ENCODE measurements around the gene CRACR2A. TPM values are rescaled to one million over a fixed set of nuclear protein-coding genes. Genes with fewer than 3 reads are reported as not detected.

The CRACR2A gene
- total and polyA plus RNA-seq, 2 of the 13 experiments (the other 11 are each of a cell fraction or from before 2014, with no cell fraction given) = 0.09 to 0.20 TPM

DNA sequence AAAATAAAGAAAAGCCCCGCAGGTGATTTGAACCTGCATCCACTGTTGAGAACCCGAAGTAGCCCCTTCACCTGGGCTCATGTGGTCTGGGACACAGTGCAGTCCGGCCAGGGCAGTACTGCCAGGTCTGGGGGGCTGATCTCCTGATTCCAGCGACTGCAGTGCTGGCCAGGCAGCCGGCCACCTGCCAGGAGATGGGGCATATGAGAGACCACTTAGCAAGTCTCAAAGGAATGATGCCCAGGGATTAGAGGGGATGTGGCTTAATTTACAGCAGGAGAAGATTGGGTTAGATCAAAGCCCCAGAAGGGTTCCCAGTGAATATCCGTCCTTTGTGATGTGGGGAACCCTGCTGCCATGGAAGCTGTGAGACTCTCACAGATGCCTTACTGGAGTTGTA is 148.6 kb downstream of the CRACR2A start (continued):
- TF ChIP-seq SIX1 (CRISPR knock-in tag; IDR thresholded peaks at IDR 0.05; ENCODE audit: borderline replicate concordance) (no peak), TMF1 (CRISPR knock-in tag; IDR thresholded peaks at IDR 0.05; ENCODE audit: low read depth) (no peak), CC2D1A (CRISPR knock-in tag; IDR thresholded peaks at IDR 0.05) (no peak), SMARCE1 (IDR thresholded peaks at IDR 0.05; ENCODE audit: borderline replicate concordance) (no peak)

DNA sequence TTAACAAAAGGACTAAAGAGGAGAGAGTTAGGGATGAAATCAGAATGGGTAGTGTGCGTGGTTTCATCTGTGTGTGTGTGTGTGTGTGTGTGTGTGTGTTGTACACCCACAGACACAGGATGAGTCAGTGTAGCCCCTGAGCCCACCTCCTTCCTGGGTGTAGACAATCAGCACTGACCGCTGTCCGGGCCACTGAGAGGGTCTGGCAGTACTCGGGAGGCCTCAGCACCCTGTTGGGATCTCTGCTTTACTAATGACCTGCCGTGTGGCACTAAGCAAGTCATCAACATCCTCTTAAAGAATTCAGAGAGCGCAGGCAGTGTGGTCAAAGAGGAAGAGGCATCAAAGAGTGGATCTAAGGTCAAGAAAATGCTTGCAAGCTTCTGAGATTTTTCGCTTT is 149.3 kb downstream of the CRACR2A start:
- no peak for FAIRE-seq
- Histone ChIP-seq H3K4me2 (ENCODE audit: low read depth, low read length) (no peak overlapping the region), H3K9ac (ENCODE audit: insufficient read depth, low read depth, low read length) (no peak overlapping the region), H3K27me3 (ENCODE audit: control insufficient read depth in 1 of 2, insufficient read depth in 2 of 2, low read length in 2 of 2) (peaks cover 4 to 77% of the 10 kb centered on the region in 2 experiments), H3K36me3 (replicated peaks in 1 of 2; ENCODE audit: control insufficient read depth in 1 of 2, insufficient read depth in 2 of 2, low read length in 2 of 2) (no peaks in the 10 kb centered on the region), H3K4me3 (replicated peaks in 1 of 3; ENCODE audit: insufficient read depth in 1 of 3, low read depth in 2 of 3, low read length in 3 of 3) (no peak overlapping the region), H3K9me3 (ENCODE audit: low read length) (no peaks in the 10 kb centered on the region), H2AFZ (ENCODE audit: low read length) (no peak overlapping the region), H3K79me2 (ENCODE audit: insufficient read depth, low read length) (no peaks in the 10 kb centered on the region), H3K4me1 (ENCODE audit: insufficient read depth, low read length) (no peaks in the 10 kb centered on the region), H4K20me1 (ENCODE audit: insufficient read depth, low read length) (no peaks in the 10 kb centered on the region), H3K27ac (ENCODE audit: extremely low read length, insufficient read depth, low read length) (no peak overlapping the region)
- 31% methylated on average over 7 of the region's 7 CpGs for WGBS (ENCODE audit: low lambda C conversion rate)
- no peak for TF ChIP-seq ZNF7 (CRISPR knock-in tag; IDR thresholded peaks at IDR 0.05)
- TF ChIP-seq KLF13 (CRISPR knock-in tag; IDR thresholded peaks at IDR 0.05) = no peak
- no peak for TF ChIP-seq ZNF883 (CRISPR knock-in tag; IDR thresholded peaks at IDR 0.05; ENCODE audit: not compliant biosample characterization)
- TF ChIP-seq ZNF138 (CRISPR knock-in tag; IDR thresholded peaks at IDR 0.05; ENCODE audit: low read depth) = no peak
- no peak for TF ChIP-seq ZNF556 (CRISPR knock-in tag; IDR thresholded peaks at IDR 0.05; ENCODE audit: borderline replicate concordance)
- TF ChIP-seq PAX8 (CRISPR knock-in tag; IDR thresholded peaks at IDR 0.05; ENCODE audit: borderline replicate concordance) = no peak
- TF ChIP-seq NCOA5 (CRISPR knock-in tag; IDR thresholded peaks at IDR 0.05) = no peak
- no peak for DNase-seq (ENCODE audit: low spot score)
- CTCF ChIA-PET (ENCODE audit: low intra/inter-chr PET ratio, low total read pairs) = no interaction called here
- POLR2A ChIA-PET = no interaction called here
- in situ Hi-C loops (cut with HindIII; ENCODE audit: extremely low pct_ligation_motif_present, low pct_unique_long_range_greater_than_20kb) (no loop called here), intact Hi-C loops (cut with micrococcal nuclease; ENCODE audit: unreplicated experiment) (no loop called here)
- ATAC-seq = no peak
- BruUV-seq (replicated peaks) = no TSS peak

Data from HepG2 (cell line).